ENCODE results near the gene SSC5D. TPM values are rescaled to one million over a fixed set of nuclear protein-coding genes. Genes with fewer than 3 reads are reported as not detected.

Gene SSC5D
- total and polyA plus RNA-seq, 9 of the 15 experiments (the other 6 are each of a cell fraction or from before 2014, with no cell fraction given) = 0.04 to 0.71 (median 0.14) TPM; not detected in 2

DNA sequence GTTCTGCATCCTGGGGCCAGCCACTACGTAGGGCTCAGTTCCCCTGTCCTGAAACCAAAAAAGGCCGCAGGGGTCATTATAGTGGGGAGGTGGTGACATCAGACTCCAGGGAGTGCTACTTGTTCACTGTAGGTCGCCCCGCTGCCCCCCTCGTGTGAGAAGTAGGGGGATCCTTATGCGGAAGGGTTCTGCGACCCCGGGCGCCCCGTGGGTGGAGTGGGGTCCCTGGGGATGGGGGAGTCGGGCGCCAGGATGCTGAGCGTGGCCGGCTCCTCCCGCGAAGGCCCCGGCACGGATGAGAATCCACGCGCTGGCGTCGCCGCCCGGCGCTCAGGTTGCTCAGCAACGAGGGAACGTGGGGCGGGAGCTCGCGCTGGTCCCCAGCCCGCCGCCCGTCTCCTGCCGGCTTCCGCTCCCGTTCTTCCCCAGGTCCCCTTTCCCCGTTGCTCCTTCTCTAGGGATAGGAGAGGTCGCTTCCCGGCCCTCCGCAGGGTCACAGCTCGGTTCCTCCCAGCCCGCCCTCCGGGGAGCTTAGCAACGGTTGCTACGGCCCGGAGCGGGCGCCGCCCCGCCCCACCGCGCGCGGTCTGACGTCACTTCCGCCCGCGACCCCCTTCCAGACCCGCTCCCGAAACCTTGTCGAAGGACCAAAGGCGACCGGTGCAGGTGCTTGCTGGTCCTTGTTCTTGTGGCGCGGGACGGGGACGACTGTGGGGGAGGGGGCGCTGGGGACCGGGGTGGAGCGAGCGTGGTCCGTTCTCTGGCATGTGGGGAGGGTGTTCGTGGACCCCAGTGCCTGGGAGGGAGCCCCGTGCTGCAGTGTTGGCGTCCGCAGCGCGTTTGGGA lies 3.4 kb upstream of the SSC5D start, which contains the start of gene NAT14 (continued):
- TF ChIP-seq, protein P1, sequence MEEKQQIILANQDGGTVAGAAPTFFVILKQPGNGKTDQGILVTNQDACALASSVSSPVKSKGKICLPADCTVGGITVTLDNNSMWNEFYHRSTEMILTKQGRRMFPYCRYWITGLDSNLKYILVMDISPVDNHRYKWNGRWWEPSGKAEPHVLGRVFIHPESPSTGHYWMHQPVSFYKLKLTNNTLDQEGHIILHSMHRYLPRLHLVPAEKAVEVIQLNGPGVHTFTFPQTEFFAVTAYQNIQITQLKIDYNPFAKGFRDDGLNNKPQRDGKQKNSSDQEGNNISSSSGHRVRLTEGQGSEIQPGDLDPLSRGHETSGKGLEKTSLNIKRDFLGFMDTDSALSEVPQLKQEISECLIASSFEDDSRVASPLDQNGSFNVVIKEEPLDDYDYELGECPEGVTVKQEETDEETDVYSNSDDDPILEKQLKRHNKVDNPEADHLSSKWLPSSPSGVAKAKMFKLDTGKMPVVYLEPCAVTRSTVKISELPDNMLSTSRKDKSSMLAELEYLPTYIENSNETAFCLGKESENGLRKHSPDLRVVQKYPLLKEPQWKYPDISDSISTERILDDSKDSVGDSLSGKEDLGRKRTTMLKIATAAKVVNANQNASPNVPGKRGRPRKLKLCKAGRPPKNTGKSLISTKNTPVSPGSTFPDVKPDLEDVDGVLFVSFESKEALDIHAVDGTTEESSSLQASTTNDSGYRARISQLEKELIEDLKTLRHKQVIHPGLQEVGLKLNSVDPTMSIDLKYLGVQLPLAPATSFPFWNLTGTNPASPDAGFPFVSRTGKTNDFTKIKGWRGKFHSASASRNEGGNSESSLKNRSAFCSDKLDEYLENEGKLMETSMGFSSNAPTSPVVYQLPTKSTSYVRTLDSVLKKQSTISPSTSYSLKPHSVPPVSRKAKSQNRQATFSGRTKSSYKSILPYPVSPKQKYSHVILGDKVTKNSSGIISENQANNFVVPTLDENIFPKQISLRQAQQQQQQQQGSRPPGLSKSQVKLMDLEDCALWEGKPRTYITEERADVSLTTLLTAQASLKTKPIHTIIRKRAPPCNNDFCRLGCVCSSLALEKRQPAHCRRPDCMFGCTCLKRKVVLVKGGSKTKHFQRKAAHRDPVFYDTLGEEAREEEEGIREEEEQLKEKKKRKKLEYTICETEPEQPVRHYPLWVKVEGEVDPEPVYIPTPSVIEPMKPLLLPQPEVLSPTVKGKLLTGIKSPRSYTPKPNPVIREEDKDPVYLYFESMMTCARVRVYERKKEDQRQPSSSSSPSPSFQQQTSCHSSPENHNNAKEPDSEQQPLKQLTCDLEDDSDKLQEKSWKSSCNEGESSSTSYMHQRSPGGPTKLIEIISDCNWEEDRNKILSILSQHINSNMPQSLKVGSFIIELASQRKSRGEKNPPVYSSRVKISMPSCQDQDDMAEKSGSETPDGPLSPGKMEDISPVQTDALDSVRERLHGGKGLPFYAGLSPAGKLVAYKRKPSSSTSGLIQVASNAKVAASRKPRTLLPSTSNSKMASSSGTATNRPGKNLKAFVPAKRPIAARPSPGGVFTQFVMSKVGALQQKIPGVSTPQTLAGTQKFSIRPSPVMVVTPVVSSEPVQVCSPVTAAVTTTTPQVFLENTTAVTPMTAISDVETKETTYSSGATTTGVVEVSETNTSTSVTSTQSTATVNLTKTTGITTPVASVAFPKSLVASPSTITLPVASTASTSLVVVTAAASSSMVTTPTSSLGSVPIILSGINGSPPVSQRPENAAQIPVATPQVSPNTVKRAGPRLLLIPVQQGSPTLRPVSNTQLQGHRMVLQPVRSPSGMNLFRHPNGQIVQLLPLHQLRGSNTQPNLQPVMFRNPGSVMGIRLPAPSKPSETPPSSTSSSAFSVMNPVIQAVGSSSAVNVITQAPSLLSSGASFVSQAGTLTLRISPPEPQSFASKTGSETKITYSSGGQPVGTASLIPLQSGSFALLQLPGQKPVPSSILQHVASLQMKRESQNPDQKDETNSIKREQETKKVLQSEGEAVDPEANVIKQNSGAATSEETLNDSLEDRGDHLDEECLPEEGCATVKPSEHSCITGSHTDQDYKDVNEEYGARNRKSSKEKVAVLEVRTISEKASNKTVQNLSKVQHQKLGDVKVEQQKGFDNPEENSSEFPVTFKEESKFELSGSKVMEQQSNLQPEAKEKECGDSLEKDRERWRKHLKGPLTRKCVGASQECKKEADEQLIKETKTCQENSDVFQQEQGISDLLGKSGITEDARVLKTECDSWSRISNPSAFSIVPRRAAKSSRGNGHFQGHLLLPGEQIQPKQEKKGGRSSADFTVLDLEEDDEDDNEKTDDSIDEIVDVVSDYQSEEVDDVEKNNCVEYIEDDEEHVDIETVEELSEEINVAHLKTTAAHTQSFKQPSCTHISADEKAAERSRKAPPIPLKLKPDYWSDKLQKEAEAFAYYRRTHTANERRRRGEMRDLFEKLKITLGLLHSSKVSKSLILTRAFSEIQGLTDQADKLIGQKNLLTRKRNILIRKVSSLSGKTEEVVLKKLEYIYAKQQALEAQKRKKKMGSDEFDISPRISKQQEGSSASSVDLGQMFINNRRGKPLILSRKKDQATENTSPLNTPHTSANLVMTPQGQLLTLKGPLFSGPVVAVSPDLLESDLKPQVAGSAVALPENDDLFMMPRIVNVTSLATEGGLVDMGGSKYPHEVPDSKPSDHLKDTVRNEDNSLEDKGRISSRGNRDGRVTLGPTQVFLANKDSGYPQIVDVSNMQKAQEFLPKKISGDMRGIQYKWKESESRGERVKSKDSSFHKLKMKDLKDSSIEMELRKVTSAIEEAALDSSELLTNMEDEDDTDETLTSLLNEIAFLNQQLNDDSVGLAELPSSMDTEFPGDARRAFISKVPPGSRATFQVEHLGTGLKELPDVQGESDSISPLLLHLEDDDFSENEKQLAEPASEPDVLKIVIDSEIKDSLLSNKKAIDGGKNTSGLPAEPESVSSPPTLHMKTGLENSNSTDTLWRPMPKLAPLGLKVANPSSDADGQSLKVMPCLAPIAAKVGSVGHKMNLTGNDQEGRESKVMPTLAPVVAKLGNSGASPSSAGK (IDR thresholded peaks at IDR 0.05) = no peak
- TF ChIP-seq EP400 (IDR thresholded peaks at IDR 0.05) = peak; percentile 48; the same call in 1 of the 2 replicates
- TF ChIP-seq SREBF1 (IDR thresholded peaks at IDR 0.05; ENCODE audit: borderline replicate concordance, low read depth, low read length) = no peak
- TF ChIP-seq, protein P2, sequence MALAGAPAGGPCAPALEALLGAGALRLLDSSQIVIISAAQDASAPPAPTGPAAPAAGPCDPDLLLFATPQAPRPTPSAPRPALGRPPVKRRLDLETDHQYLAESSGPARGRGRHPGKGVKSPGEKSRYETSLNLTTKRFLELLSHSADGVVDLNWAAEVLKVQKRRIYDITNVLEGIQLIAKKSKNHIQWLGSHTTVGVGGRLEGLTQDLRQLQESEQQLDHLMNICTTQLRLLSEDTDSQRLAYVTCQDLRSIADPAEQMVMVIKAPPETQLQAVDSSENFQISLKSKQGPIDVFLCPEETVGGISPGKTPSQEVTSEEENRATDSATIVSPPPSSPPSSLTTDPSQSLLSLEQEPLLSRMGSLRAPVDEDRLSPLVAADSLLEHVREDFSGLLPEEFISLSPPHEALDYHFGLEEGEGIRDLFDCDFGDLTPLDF (CRISPR knock-in tag; IDR thresholded peaks at IDR 0.05) = 0 out of 2 replicates have a peak, but pooled peaks have one; percentile 42
- no peak for TF ChIP-seq PPARD (CRISPR knock-in tag; IDR thresholded peaks at IDR 0.05)
- TF ChIP-seq HMGN3 (IDR thresholded peaks at IDR 0.05; ENCODE audit: borderline replicate concordance, extremely low read depth, insufficient read length, low read depth, low read length) = peak; percentile 49
- peak; percentile 45; the same call in 1 of the 2 replicates for TF ChIP-seq ELF1 (tag; IDR thresholded peaks at IDR 0.05)
- TF ChIP-seq ZFPM2 (CRISPR knock-in tag; IDR thresholded peaks at IDR 0.05) = no peak
- peak; percentile 84 for TF ChIP-seq ETV1 (tag; conservative IDR thresholded peaks at IDR 0.05; ENCODE audit: low read depth)
- TF ChIP-seq HDAC2 (IDR thresholded peaks at IDR 0.05) = 0 out of 2 replicates have a peak, but pooled peaks have one; percentile 25
- peak; percentile 81 for TF ChIP-seq JUND (IDR thresholded peaks at IDR 0.05; ENCODE audit: borderline replicate concordance, low read depth, low read length)
- peak; percentile 34; the same call in 1 of the 3 replicates for TF ChIP-seq JUND (tag; IDR thresholded peaks at IDR 0.05; ENCODE audit: borderline replicate concordance, low read depth, low read length)
- peak; percentile 97 for TF ChIP-seq RFX1 (IDR thresholded peaks at IDR 0.05)
- TF ChIP-seq RBM22 (IDR thresholded peaks at IDR 0.05; ENCODE audit: low read depth, low read length, poor library complexity, severe bottlenecking) = peak; percentile 89
- TF ChIP-seq ZNF584 (CRISPR knock-in tag; IDR thresholded peaks at IDR 0.05; ENCODE audit: low read depth) = no peak
